ENCODE measurements around the gene NIFK.

The NIFK gene

GRCh38 chr2:121731366-121731765, 5.3 kb downstream of the NIFK start:
- TF ChIP-seq CTCF (IDR thresholded peaks at IDR 0.05; ENCODE audit: insufficient read depth, low read depth, low read length, missing control alignments) = no peak
- H3K4me3 ChIP-seq (ENCODE audit: low read length) = no peak overlapping the region
- DNase-seq (ENCODE audit: low read depth) = no peak

GRCh38 chr2:121727950-121728349, 8.7 kb downstream of the NIFK start:
- no peak for DNase-seq (ENCODE audit: low read depth)
- no peak for TF ChIP-seq CTCF (IDR thresholded peaks at IDR 0.05; ENCODE audit: insufficient read depth, low read depth, low read length, missing control alignments)
- no peak overlapping the region for H3K4me3 ChIP-seq (ENCODE audit: low read length)

GRCh38 chr2:121727332-121727731, 9.3 kb downstream of the NIFK start:
- DNase-seq (ENCODE audit: low read depth) = no peak
- no peak overlapping the region for H3K4me3 ChIP-seq (ENCODE audit: low read length)
- TF ChIP-seq CTCF (IDR thresholded peaks at IDR 0.05; ENCODE audit: insufficient read depth, low read depth, low read length, missing control alignments) = no peak

GRCh38 chr2:121723316-121723715, 13.4 kb downstream of the NIFK start:
- DNase-seq (ENCODE audit: low read depth) = no peak
- no peak for TF ChIP-seq CTCF (IDR thresholded peaks at IDR 0.05; ENCODE audit: insufficient read depth, low read depth, low read length, missing control alignments)

GRCh38 chr2:121722479-121722878, 14.2 kb downstream of the NIFK start:
- peak; percentile 93 for DNase-seq (ENCODE audit: low read depth)
- no peak overlapping the region for H3K4me3 ChIP-seq (ENCODE audit: low read length)
- peak; percentile 2 for TF ChIP-seq CTCF (IDR thresholded peaks at IDR 0.05; ENCODE audit: insufficient read depth, low read depth, low read length, missing control alignments)

More at GRCh38 chr2:121723316-121723715, 13.4 kb downstream of the NIFK start:
- no peak overlapping the region for H3K4me3 ChIP-seq (ENCODE audit: low read length)

GRCh38 chr2:121721926-121722325, 14.7 kb downstream of the NIFK start:
- H3K4me3 ChIP-seq (ENCODE audit: low read length) = no peak overlapping the region
- DNase-seq (ENCODE audit: low read depth) = peak; percentile 95
- TF ChIP-seq CTCF (IDR thresholded peaks at IDR 0.05; ENCODE audit: insufficient read depth, low read depth, low read length, missing control alignments) = no peak

GRCh38 chr2:121717529-121717928, 19.1 kb downstream of the NIFK start:
- H3K4me3 ChIP-seq (ENCODE audit: low read length) = no peak overlapping the region
- TF ChIP-seq CTCF (IDR thresholded peaks at IDR 0.05; ENCODE audit: insufficient read depth, low read depth, low read length, missing control alignments) = no peak
- no peak for DNase-seq (ENCODE audit: low read depth)
